Measurements from ENCODE around the gene NPY1R.

GRCh38 chr4:163295138-163295537 lies 37.3 kb downstream of the NPY1R start:
- TF ChIP-seq EZH2phosphoT487 (IDR thresholded peaks at IDR 0.05; ENCODE audit: low read length) (no peak), EZH2 (optimal IDR thresholded peaks at IDR 0.05; ENCODE audit: low read depth, low read length) (no peak)
